GM18951 (cell line): ENCODE data around the gene C11orf91.
"Not testable (repeated sequence)": the region's sequence is repeated elsewhere in the genome, so short reads cannot be mapped to it uniquely, and the experiment has no call there.

ENCODE experiments used
- POLR2A ChIP-seq: IDR thresholded peaks from 4 replicates; pipeline ENCODE4 v1.6.1; 2011; ENCODE audit warnings: mild to moderate bottlenecking; ENCODE audit not compliant: insufficient read length, insufficient read depth; ENCODE audit errors: extremely low read depth
- in situ Hi-C: fragments of 300-500 bp; cut with MboI; formaldehyde crosslinking; loops from one replicate; pipeline ENCODE4 v1.12.0; 2022; ENCODE audit warnings: low sequenced_read_pairs, mixed read lengths, inconsistent platforms; ENCODE audit not compliant: unreplicated experiment

Gene C11orf91

DNA sequence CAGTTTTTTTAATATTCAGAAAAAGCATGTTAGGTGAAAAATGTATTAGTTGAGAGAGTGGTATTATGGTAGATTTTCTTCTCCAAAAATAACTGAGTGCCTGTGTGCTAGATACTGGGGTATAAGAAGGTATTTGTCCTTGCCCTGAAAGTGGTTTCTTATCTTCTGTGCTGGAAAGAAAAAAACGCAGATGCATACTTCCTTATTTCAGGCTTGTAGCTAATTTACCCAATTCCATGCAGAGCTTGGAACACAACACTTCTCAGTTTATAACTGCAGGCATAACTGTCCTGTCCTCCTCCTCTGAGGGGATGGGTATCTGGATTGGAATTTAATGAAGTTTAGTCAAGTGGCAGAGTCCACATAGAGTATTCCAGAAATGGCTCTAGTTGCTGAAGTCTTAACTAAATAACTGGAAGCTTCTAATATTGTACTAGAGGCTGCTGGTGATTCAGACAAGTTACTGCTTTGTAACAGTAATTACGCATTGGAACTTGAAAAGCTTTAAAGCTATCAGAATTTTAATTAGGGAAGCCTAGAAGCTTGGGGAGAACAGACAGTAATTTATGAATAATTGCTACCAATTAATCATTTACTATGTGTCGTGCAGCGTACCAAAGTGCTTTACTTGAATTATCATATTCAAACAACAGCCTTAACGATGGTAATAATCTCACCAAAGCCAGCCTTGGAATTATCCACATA, 12.7 kb upstream of the C11orf91 start:
- in situ Hi-C loops, result no loop called here
- TF ChIP-seq POLR2A, result no peak

DNA sequence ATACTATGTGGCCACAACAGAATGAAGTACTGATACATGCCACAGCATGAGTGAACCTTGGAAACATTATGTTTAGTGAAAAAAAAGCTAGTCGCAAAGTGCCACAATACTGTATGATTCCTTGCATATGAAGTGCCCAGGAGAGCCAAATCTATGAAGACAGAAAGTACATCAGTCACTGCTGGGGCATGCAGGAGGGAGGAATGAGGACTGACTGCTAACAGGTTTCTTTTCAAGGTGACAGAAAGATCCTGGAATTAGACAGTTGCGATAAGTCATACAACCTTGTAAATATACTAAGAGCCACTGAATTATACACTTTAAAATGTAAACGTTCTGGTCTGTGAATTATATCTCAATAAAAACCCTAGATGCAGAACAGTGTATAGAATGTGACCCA, 11.8 kb upstream of the C11orf91 start:
- no peak for TF ChIP-seq POLR2A

DNA sequence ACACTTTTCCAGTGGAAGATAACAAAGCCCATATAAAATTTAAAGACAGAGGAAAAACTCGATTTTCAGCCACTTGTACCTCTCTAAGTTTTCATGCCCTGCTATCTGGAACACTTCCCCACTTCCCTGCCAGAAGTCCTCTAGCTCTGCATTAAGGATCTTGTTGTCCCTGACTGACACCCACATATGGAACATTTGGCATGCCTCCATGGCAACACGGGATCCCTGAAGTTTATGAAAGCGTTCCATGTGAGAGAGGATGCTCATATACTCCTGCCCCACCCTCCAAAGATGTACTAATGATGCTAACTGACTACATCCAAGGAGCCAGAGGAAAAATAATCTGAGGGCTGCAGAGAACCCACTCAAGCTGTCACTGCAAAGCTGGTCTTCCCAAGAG, 8.8 kb upstream of the C11orf91 start:
- in situ Hi-C loops, result no loop called here
- no peak for TF ChIP-seq POLR2A

More for the DNA sequence above, 11.8 kb upstream of the C11orf91 start:
- in situ Hi-C loops, result no loop called here

DNA sequence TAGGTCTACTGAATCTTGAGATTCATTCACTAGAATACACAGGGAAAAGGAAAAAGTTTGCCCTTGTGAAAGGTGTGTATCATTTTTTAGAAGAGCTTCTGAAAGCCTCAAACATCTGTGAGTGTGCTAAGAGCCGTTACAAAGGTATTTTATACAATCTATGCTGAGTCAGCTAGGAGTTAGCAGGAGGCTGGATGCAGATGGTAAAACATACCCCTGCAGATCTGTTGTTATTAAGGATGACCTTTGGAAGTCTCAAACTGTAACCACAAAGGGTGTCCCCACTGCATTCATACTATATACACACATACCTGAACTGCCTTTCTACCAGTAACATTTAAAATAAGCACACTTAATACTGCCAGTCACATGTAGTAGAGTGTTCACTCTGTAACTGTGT, 8.4 kb upstream of the C11orf91 start:
- TF ChIP-seq POLR2A, result no peak
- in situ Hi-C loops, result no loop called here

DNA sequence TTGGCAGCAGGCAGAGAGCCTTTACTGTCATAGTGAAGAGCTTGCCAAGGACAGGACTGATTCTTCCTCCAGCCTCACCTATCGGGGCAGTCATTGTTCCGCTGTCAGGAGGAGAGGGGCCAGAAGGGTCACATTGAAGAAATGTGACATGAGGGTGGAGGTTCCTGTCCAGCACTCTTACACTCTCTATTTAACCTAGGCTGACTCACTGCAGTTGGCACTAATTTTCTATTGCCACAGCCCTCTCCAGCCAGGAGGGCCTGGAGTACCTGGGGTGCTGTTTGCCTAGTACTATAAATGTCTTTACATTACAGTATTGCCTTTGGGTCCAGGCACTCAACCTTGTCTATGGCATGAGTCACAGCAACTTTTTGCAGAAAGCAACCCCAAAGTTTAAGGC, 7.2 kb upstream of the C11orf91 start:
- in situ Hi-C loops, result not testable (repeated sequence)

DNA sequence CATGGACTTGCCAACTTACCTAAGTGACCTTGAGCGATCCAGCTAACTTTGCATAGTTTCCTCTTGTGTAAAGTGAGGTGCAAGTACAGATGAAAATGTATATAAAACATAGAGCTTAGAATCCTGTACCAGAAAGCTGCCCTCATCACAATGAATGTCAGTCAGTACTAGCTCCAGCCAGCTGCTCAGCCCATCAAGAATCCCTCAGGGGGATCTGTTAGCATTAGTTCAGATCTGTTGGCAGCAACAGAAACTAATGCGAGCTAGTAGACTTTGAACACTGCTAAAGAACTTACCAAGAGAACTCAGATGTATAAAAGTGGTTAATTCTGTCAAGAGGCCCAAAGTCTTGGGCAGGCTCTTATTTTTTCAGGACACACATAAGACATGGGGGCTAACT, 6.3 kb upstream of the C11orf91 start:
- TF ChIP-seq POLR2A, result no peak

DNA sequence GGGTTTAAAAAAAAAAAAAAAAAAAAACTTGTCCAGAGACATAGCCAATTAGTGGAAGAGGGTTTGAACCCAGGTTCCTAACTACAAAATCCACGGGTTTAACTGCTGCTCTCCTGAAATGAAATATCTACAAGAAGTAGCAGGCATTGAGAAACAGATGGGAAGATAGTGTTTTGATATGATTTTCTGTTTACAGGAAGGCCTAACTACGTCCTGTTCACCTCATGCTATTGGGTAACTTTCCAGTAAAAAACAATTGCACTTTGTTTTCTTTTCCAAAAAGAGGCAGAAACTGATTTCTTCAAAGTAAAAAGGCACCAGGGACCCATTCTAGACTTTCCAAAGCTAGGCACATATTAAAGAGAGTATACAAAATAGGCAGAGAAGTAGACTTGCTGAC, 5.9 kb upstream of the C11orf91 start:
- in situ Hi-C loops, result no loop called here
- TF ChIP-seq POLR2A, result no peak

More for the DNA sequence above, 6.3 kb upstream of the C11orf91 start:
- in situ Hi-C loops, result no loop called here

DNA sequence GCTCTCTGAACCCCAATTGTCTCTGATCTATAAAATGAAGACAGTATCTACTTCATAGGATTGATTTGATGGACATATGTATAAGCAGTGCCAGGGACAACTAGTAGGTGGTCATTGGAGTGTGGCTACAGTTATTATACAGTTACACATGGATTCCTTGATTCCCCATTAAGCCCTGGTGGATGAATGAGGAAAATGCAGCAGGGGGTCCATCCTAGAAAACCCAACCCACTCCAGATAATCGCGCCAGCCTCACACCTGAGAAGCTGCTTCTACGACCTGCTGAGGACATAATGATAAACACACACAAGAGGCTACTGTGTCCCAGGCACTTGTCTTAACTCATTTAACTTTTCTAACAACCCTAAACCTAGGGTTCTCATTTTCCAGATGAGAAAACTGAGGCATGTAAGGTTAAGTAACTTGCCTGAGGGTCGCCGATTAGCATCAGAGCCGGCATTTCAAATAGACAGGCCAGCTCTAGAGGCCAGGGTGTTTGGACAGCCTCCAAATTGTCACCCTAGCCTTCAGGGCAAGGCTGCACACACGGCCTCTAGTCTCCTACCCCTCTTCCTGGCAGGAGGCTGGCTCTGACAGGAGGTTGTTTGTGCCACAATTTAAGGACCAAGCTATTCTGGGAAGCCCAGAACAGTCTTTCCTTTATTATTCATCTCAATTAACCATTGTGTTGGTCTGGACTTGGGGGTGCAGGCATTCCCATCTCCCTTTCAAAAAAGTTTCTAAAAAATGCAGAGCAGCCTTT, 3.8 kb upstream of the C11orf91 start:
- in situ Hi-C loops, result no loop called here
- TF ChIP-seq POLR2A, result no peak

DNA sequence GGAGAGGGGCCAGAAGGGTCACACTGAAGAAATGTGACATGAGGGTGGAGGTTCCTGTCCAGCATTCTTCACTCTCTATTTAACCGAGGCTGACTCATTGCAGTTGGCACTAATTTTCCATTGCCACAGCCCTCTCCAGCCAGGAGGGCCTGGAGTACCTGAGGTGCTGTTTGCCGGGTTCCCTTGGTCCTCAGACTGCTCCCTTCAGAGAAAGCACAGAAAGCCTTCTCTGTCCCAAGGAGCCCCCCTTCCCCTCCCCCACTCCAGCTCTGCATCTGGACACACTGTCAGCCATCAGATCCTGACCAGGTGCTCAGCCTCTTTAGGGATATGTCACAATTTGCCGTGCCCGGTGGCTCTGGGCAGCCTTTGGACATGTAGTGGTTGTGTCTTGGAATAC, 3.2 kb upstream of the C11orf91 start:
- TF ChIP-seq POLR2A, result no peak
- in situ Hi-C loops, result no loop called here

DNA sequence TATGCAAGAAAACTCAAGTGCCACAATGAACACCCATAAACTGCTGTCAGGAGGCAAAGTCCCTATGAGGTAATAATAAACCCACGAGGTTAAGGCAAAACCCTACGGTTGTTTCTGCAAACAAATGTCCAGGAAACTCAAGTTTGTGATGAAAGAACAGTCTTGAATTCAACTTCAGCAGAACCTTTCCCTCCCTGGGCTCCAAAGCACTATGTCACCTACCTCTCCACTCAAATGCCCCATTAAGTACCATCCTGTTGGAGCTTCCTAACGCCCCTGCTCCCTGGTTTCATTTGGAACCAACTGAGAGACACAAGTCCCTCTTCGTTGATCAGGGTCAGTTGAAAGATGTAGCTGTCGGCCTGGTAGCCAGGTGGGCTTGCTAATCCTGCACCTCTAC, 2.6 kb upstream of the C11orf91 start:
- in situ Hi-C loops, result no loop called here
- TF ChIP-seq POLR2A, result no peak

DNA sequence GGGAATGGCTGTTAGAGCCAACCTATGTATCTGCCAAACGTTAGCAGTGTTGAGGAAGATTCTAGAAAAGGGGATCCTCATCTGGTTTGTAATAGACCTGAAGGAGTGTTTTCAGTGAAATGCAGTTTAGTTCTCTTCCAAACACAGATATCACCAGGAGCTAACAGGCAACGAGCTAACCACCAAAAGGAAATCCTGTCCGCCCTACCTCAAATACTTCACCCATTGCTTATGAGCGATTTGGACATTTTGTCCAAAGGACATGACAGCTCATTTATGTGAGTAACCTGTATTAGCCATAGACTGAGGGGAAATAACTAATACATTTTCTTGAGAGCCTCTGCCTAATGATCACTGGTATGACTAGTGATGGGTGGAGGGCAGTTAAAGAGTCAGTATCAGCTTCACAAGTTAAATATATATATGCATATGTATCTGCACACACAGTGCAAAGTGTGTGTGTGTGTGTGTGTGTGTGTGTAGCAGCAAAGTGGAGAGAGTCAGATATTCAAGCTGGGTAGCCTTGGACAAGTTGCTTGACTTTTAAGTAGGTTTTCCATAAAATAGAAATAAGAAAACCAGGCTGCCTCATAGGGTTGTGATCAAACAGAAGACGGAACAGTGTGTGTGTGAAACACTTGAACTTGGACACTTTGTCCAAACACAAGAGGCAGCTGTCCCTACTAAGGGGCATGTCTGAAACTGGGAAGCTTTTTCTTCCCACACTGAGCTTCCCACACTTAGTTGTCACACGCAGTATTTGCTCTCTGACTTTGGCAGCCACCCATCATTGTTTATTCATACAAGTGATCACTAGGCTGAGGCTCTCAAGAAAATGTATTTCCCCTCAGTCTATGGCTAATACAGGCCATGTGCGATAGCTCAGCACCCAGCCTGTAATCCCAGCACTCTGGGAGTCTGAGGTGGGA, 940 bp upstream of the C11orf91 start:
- TF ChIP-seq POLR2A, result no peak
- in situ Hi-C loops, result no loop called here

DNA sequence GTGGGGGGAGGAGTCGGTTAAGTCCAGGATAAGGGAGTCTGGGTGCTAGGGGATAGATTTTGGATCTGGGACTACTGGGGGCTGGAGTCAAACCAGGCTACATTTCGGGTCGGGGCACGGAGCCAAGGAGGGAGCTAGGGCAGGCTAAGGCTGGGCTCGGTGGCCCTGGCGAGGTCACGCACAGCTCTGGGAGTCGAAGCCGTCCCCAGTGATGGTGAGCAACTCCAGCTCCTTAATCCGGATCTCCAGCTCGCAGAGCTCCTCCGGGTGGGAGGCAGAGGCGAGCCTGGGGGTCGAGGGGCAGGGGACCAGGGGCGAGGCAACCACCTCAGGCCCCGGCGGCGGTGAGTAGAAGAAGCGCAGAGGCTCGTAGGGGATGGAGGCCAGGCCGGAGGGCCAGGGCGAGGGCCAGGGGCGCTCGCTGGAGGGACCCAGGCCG, 544 bp downstream of the C11orf91 start:
- no peak for TF ChIP-seq POLR2A
- in situ Hi-C loops, result no loop called here

DNA sequence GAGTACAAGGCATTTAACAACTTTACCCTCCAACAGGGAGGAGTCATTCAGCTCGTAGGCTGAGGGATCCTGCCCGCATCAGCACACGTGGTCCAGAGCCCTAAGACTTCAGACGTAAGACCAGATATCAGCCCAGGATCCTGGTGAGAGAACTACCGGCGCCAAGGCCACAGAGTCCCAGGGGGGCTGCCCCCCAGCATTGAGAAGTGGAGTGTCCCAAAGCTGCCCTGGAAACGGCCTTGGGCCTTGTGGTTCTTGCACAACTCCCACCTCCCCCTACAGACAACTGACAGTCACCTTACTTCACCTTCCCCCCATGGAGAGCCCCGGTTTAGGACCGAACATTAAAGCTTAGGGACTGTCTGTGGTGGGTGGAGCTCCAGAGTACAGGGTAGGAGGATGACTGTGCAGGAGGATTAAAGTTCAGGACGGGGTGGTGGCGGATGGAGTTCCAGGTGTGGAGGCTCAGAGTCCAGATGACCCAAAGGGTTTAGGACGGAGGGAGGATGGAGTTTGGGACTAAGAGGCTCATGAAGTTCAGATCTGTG, 1.0 kb downstream of the C11orf91 start:
- in situ Hi-C loops, result no loop called here
- no peak for TF ChIP-seq POLR2A

DNA sequence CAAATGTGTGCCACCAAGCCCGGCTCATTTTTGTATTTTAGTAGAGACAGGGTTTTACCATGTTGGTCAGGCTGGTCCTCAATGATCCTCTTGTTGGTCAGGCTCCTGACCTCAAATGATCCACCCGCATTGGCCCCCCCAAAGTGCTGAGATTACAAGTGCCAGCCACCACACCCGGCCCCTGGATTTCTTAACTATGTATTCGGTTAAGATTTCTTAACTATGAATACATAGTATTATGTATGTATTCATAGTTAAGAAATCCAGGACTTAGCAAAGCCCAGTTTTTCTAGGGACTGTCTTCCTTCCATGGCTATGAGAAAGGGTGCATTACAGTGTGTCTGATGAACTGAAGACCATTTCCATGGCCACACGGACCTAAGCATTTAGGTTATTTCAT, 1.7 kb downstream of the C11orf91 start:
- no peak for TF ChIP-seq POLR2A
- in situ Hi-C loops, result no loop called here
